Activated naive CD8-positive, alpha-beta T cell treated with anti-CD3 and anti-CD28 coated beads for 36 hours (primary cell): ENCODE data around the gene AGAP1. TPM values are rescaled to one million over a fixed set of nuclear protein-coding genes. Genes with fewer than 3 reads are reported as not detected.

Experiments
- DNase-seq: peaks from one replicate; pipeline ENCODE4 v3.0.0; 2021
- H3K27ac Mint-ChIP-seq: one replicate; pipeline ENCODE4 v1.8.0; 2022; ENCODE audit warnings: mild to moderate bottlenecking, moderate library complexity, mixed read lengths
- H3K27me3 Mint-ChIP-seq: one replicate; pipeline ENCODE4 v1.8.0; 2022; ENCODE audit warnings: mild to moderate bottlenecking, mixed read lengths
- H3K36me3 Mint-ChIP-seq: one replicate; pipeline ENCODE4 v1.8.0; 2021; ENCODE audit warnings: mild to moderate bottlenecking, mixed read lengths
- H3K4me1 Mint-ChIP-seq: one replicate; pipeline ENCODE4 v1.8.0; 2021; ENCODE audit warnings: mixed read lengths
- H3K4me3 Mint-ChIP-seq: one replicate; pipeline ENCODE4 v1.8.0; 2022; ENCODE audit warnings: mild to moderate bottlenecking, moderate library complexity, mixed read lengths
- H3K9me3 Mint-ChIP-seq: one replicate; pipeline ENCODE4 v1.8.0; 2022; ENCODE audit warnings: mixed read lengths
- total RNA-seq, 2 experiments: library from RNA; stranded (reverse); gene quantifications; one replicate each; pipeline ENCODE4 v1.2.3, GENCODE V29; 2021

The AGAP1 gene
- total RNA-seq, 2 experiments from 2014 or later, result 0.89 to 1.4 TPM

- H3K4me1 Mint-ChIP-seq, result no peaks in the 10 kb centered on the region
- no peak overlapping the region for H3K27ac Mint-ChIP-seq
- peaks cover 6% of the 10 kb centered on the region for H3K27me3 Mint-ChIP-seq
- no peaks in the 10 kb centered on the region for H3K9me3 Mint-ChIP-seq
- no peak for DNase-seq
- H3K4me3 Mint-ChIP-seq, result no peak overlapping the region
- H3K36me3 Mint-ChIP-seq, result no peaks in the 10 kb centered on the region
These were observed 349.9 kb downstream of the AGAP1 start for GRCh38 chr2:235843591-235844395.

- no peak for DNase-seq
- no peaks in the 10 kb centered on the region for H3K4me1 Mint-ChIP-seq
- peaks cover 4% of the 10 kb centered on the region for H3K27me3 Mint-ChIP-seq
These were observed 350.7 kb downstream of the AGAP1 start for GRCh38 chr2:235844561-235844960.

GRCh38 chr2:235845245-235845644, 351.4 kb downstream of the AGAP1 start:
- H3K4me1 Mint-ChIP-seq, result no peaks in the 10 kb centered on the region
- no peak for DNase-seq
- peaks cover 4% of the 10 kb centered on the region for H3K27me3 Mint-ChIP-seq
- no peaks in the 10 kb centered on the region for H3K9me3 Mint-ChIP-seq
- H3K27ac Mint-ChIP-seq, result no peak overlapping the region
- H3K4me3 Mint-ChIP-seq, result no peak overlapping the region
- H3K36me3 Mint-ChIP-seq, result no peaks in the 10 kb centered on the region

More at GRCh38 chr2:235844561-235844960, 350.7 kb downstream of the AGAP1 start:
- Mint-ChIP-seq H3K4me3 (no peak overlapping the region), H3K27ac (no peak overlapping the region), H3K36me3 (no peaks in the 10 kb centered on the region), H3K9me3 (no peaks in the 10 kb centered on the region)

GRCh38 chr2:235847576-235847975, 353.7 kb downstream of the AGAP1 start:
- Mint-ChIP-seq H3K36me3 (no peaks in the 10 kb centered on the region), H3K4me3 (no peak overlapping the region), H3K9me3 (no peaks in the 10 kb centered on the region), H3K27me3 (peaks cover 4% of the 10 kb centered on the region), H3K4me1 (no peaks in the 10 kb centered on the region), H3K27ac (no peak overlapping the region)
- DNase-seq, result no peak

GRCh38 chr2:235848055-235848454, 354.2 kb downstream of the AGAP1 start:
- Mint-ChIP-seq H3K9me3 (no peaks in the 10 kb centered on the region), H3K36me3 (no peaks in the 10 kb centered on the region), H3K27me3 (peaks cover 4% of the 10 kb centered on the region), H3K27ac (no peak overlapping the region), H3K4me1 (no peaks in the 10 kb centered on the region), H3K4me3 (no peak overlapping the region)
- no peak for DNase-seq

- Mint-ChIP-seq H3K36me3 (no peaks in the 10 kb centered on the region), H3K4me3 (no peak overlapping the region), H3K27me3 (peaks cover 4% of the 10 kb centered on the region), H3K27ac (no peak overlapping the region), H3K4me1 (no peaks in the 10 kb centered on the region), H3K9me3 (no peaks in the 10 kb centered on the region)
- no peak for DNase-seq
These were observed 355.1 kb downstream of the AGAP1 start for GRCh38 chr2:235848946-235849345.

- no peaks in the 10 kb centered on the region for H3K36me3 Mint-ChIP-seq
- no peaks in the 10 kb centered on the region for H3K4me1 Mint-ChIP-seq
- H3K27ac Mint-ChIP-seq, result no peak overlapping the region
- peaks cover 4% of the 10 kb centered on the region for H3K27me3 Mint-ChIP-seq
- H3K9me3 Mint-ChIP-seq, result no peaks in the 10 kb centered on the region
- no peak overlapping the region for H3K4me3 Mint-ChIP-seq
- no peak for DNase-seq
These were observed 355.6 kb downstream of the AGAP1 start for GRCh38 chr2:235849489-235849888.

- Mint-ChIP-seq H3K27ac (no peak overlapping the region), H3K4me3 (no peak overlapping the region), H3K36me3 (no peaks in the 10 kb centered on the region), H3K27me3 (no peaks in the 10 kb centered on the region), H3K9me3 (no peaks in the 10 kb centered on the region), H3K4me1 (no peaks in the 10 kb centered on the region)
- no peak for DNase-seq
These were observed 356.4 kb downstream of the AGAP1 start for GRCh38 chr2:235850289-235850688.

GRCh38 chr2:235850771-235851551, 357.1 kb downstream of the AGAP1 start:
- no peaks in the 10 kb centered on the region for H3K36me3 Mint-ChIP-seq
- DNase-seq, result no peak
- H3K27ac Mint-ChIP-seq, result no peak overlapping the region
- H3K27me3 Mint-ChIP-seq, result no peaks in the 10 kb centered on the region
- H3K4me3 Mint-ChIP-seq, result no peak overlapping the region
- H3K4me1 Mint-ChIP-seq, result no peaks in the 10 kb centered on the region
- no peaks in the 10 kb centered on the region for H3K9me3 Mint-ChIP-seq

- Mint-ChIP-seq H3K9me3 (no peaks in the 10 kb centered on the region), H3K27me3 (no peaks in the 10 kb centered on the region), H3K27ac (no peak overlapping the region)
These were observed 358.1 kb downstream of the AGAP1 start for GRCh38 chr2:235851828-235852525.

GRCh38 chr2:235852526-235852920, 358.7 kb downstream of the AGAP1 start:
- no peaks in the 10 kb centered on the region for H3K4me1 Mint-ChIP-seq
- H3K27ac Mint-ChIP-seq, result no peak overlapping the region
- DNase-seq, result no peak
- H3K27me3 Mint-ChIP-seq, result no peaks in the 10 kb centered on the region
- H3K9me3 Mint-ChIP-seq, result no peaks in the 10 kb centered on the region
- no peak overlapping the region for H3K4me3 Mint-ChIP-seq
- no peaks in the 10 kb centered on the region for H3K36me3 Mint-ChIP-seq

More at GRCh38 chr2:235851828-235852525, 358.1 kb downstream of the AGAP1 start:
- DNase-seq, result no peak
- no peaks in the 10 kb centered on the region for H3K4me1 Mint-ChIP-seq
- no peaks in the 10 kb centered on the region for H3K36me3 Mint-ChIP-seq
- no peak overlapping the region for H3K4me3 Mint-ChIP-seq

- Mint-ChIP-seq H3K9me3 (no peaks in the 10 kb centered on the region), H3K36me3 (no peaks in the 10 kb centered on the region), H3K27me3 (peaks cover under 1% of the 10 kb centered on the region), H3K27ac (no peak overlapping the region), H3K4me1 (no peaks in the 10 kb centered on the region), H3K4me3 (no peak overlapping the region)
- no peak for DNase-seq
These were observed 360.4 kb downstream of the AGAP1 start for GRCh38 chr2:235854276-235854675.

- Mint-ChIP-seq H3K27ac (no peak overlapping the region), H3K36me3 (no peaks in the 10 kb centered on the region), H3K27me3 (peaks cover 5% of the 10 kb centered on the region), H3K9me3 (no peaks in the 10 kb centered on the region), H3K4me3 (no peak overlapping the region), H3K4me1 (no peaks in the 10 kb centered on the region)
- DNase-seq, result no peak
These were observed 361.2 kb downstream of the AGAP1 start for GRCh38 chr2:235855011-235855410.

GRCh38 chr2:235856151-235856854, 362.5 kb downstream of the AGAP1 start:
- Mint-ChIP-seq H3K27ac (no peak overlapping the region), H3K36me3 (no peaks in the 10 kb centered on the region), H3K4me3 (no peak overlapping the region), H3K4me1 (no peaks in the 10 kb centered on the region), H3K27me3 (peaks cover 5% of the 10 kb centered on the region), H3K9me3 (no peaks in the 10 kb centered on the region)
- no peak for DNase-seq

- DNase-seq, result no peak
- H3K36me3 Mint-ChIP-seq, result no peaks in the 10 kb centered on the region
- no peak overlapping the region for H3K4me3 Mint-ChIP-seq
- no peaks in the 10 kb centered on the region for H3K4me1 Mint-ChIP-seq
- H3K27me3 Mint-ChIP-seq, result peaks cover 12% of the 10 kb centered on the region
- H3K27ac Mint-ChIP-seq, result no peak overlapping the region
- H3K9me3 Mint-ChIP-seq, result no peaks in the 10 kb centered on the region
These were observed 363.8 kb downstream of the AGAP1 start for GRCh38 chr2:235857598-235857997.
